GM12878 (cell line): Measurements from ENCODE around the gene INCA1. TPM values are rescaled to one million over a fixed set of nuclear protein-coding genes. Genes with fewer than 3 reads are reported as not detected.

ENCODE experiments used
- BACH1 ChIP-seq: fragments of 450-650 bp; IDR thresholded peaks from 2 replicates; pipeline ENCODE4 v1.6.1; 2017; ENCODE audit warnings: mild to moderate bottlenecking, borderline replicate concordance
- BCL3 ChIP-seq: IDR thresholded peaks from 2 replicates; pipeline ENCODE4 v1.6.1; 2011; ENCODE audit warnings: borderline replicate concordance, low read depth, mild to moderate bottlenecking, moderate library complexity, low read length; ENCODE audit not compliant: insufficient read depth, poor library complexity, severe bottlenecking
- E2F8 ChIP-seq: fragments of 450-650 bp; IDR thresholded peaks from 2 replicates; pipeline ENCODE4 v1.6.1; 2018; ENCODE audit warnings: mild to moderate bottlenecking, low read depth, moderate library complexity; ENCODE audit not compliant: partially characterized antibody
- ETV6 ChIP-seq, 2 experiments: fragments of 450-650 bp in 1 of 2; IDR thresholded peaks in 1 of 2; conservative IDR thresholded peaks in 1 of 2; 2 replicates each; pipeline ENCODE4 v1.6.1; 2014; ENCODE audit warnings: antibody characterized with exemption in 1 of 2, borderline replicate concordance in 1 of 2, low read depth in 1 of 2, mild to moderate bottlenecking in 1 of 2, moderate library complexity in 1 of 2
- HDGF ChIP-seq: fragments of 450-650 bp; IDR thresholded peaks from 2 replicates; pipeline ENCODE4 v1.6.1; 2016; ENCODE audit warnings: antibody characterized with exemption
- JUND ChIP-seq: IDR thresholded peaks from 2 replicates; pipeline ENCODE4 v1.6.1; 2012; ENCODE audit warnings: low read depth, mild to moderate bottlenecking, low read length, improper control_type of control experiment, moderate library complexity
- MEF2B ChIP-seq: fragments of 450-650 bp; IDR thresholded peaks from 2 replicates; pipeline ENCODE4 v1.6.1; 2018; ENCODE audit warnings: mild to moderate bottlenecking, moderate library complexity; ENCODE audit not compliant: partially characterized antibody, poor library complexity, severe bottlenecking
- SP1 ChIP-seq: IDR thresholded peaks from one replicate; pipeline ENCODE4 v1.6.1; 2011; ENCODE audit warnings: low read depth, low read length
- TCF3 ChIP-seq: IDR thresholded peaks from 2 replicates; pipeline ENCODE4 v1.6.1; 2012; ENCODE audit warnings: low read depth, mild to moderate bottlenecking, low read length, borderline replicate concordance; ENCODE audit not compliant: insufficient read depth
- ZBTB4 ChIP-seq: fragments of 450-650 bp; formaldehyde crosslinking; IDR thresholded peaks from 2 replicates; pipeline ENCODE4 v1.4.0; 2022; ENCODE audit warnings: mild to moderate bottlenecking, moderate library complexity
- polyA plus RNA-seq, 11 experiments: library from polyadenylated mRNA; depleted of rRNA in 4 of 11; unstranded in 6 of 11; stranded (reverse) in 5 of 11; fragments of >200 nt; fragmentation: Nextera tagmentation in 4 of 11; fragmentation: Illumina TruSeq in 1 of 11; extraction: Ambion mirVana in 4 of 11; extraction: Trizol in 1 of 11; gene quantifications; 1 replicate in 1 of 11; 2 replicates in 10 of 11; pipeline versions ENCODE4 v1.2.1 to v1.2.3, GENCODE V29; 2011 to 2016; ENCODE audit warnings: inconsistent platforms in 2 of 11, missing spikeins in 2 of 11, low read depth in 1 of 11
- total RNA-seq, 4 experiments: library from RNA; depleted of rRNA in 3 of 4; stranded (reverse); fragments of >200 nt in 3 of 4; fragmentation: Illumina TruSeq in 1 of 4; extraction: Trizol in 1 of 4; gene quantifications; 2 replicates each; pipeline versions ENCODE4 v1.2.1 to v1.2.3, GENCODE V29; 2013 to 2021
- TF ChIP-seq, protein P1 (sequence below): fragments of 450-650 bp; IDR thresholded peaks from 2 replicates; pipeline ENCODE4 v1.6.1; 2016; ENCODE audit warnings: mild to moderate bottlenecking
- TF ChIP-seq, protein P2 (sequence below): fragments of 450-650 bp; formaldehyde crosslinking; IDR thresholded peaks from 2 replicates; pipeline ENCODE4 v1.4.0; 2020; ENCODE audit warnings: mild to moderate bottlenecking, moderate library complexity
- TF ChIP-seq, protein P3 (sequence below): fragments of 450-650 bp; IDR thresholded peaks from 2 replicates; pipeline ENCODE4 v1.6.1; 2017; ENCODE audit warnings: mild to moderate bottlenecking

INCA1 gene
- total and polyA plus RNA-seq, 10 of the 15 experiments (the other 5 are each of a cell fraction or from before 2014, with no cell fraction given): 0.19 to 1.8 (median 0.45) TPM

DNA sequence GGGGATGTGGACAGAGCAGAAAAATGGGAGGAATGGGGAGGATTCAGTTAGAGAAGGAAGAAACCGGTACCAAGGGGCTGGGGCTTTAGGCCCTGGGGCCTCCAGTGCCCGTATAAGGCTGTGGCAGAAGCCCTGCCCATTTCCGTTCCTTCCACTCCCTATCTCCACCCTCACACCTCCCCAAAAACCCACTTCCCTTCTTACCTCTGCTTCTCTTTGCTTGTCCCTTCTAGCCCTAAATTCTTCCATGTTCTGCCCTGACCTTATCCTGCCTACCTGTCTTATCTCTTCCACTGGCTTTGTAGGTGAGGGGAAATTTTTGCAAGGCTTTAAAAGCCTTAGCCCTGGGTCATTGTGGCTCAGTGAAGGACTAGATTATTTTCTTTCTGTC, 53.2 kb downstream of the INCA1 start (continued):
- peak; percentile 49 for TF ChIP-seq BCL3
- TF ChIP-seq HDGF: peak; percentile 42; the same call in 1 of the 2 replicates
- TF ChIP-seq ETV6 (conservative IDR thresholded peaks at IDR 0.05 in 1 of 2, IDR thresholded peaks at IDR 0.05 in 1 of 2; ENCODE audit: borderline replicate concordance in 1 of 2, low read depth in 1 of 2): 0 out of 4 replicates have a peak, but pooled peaks of 1 of the 2 experiments have one; percentile 20
- TF ChIP-seq, protein P1, sequence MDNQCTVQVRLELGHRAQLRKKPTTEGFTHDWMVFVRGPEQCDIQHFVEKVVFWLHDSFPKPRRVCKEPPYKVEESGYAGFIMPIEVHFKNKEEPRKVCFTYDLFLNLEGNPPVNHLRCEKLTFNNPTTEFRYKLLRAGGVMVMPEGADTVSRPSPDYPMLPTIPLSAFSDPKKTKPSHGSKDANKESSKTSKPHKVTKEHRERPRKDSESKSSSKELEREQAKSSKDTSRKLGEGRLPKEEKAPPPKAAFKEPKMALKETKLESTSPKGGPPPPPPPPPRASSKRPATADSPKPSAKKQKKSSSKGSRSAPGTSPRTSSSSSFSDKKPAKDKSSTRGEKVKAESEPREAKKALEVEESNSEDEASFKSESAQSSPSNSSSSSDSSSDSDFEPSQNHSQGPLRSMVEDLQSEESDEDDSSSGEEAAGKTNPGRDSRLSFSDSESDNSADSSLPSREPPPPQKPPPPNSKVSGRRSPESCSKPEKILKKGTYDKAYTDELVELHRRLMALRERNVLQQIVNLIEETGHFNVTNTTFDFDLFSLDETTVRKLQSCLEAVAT: peak; percentile 48
- TF ChIP-seq, protein P2, sequence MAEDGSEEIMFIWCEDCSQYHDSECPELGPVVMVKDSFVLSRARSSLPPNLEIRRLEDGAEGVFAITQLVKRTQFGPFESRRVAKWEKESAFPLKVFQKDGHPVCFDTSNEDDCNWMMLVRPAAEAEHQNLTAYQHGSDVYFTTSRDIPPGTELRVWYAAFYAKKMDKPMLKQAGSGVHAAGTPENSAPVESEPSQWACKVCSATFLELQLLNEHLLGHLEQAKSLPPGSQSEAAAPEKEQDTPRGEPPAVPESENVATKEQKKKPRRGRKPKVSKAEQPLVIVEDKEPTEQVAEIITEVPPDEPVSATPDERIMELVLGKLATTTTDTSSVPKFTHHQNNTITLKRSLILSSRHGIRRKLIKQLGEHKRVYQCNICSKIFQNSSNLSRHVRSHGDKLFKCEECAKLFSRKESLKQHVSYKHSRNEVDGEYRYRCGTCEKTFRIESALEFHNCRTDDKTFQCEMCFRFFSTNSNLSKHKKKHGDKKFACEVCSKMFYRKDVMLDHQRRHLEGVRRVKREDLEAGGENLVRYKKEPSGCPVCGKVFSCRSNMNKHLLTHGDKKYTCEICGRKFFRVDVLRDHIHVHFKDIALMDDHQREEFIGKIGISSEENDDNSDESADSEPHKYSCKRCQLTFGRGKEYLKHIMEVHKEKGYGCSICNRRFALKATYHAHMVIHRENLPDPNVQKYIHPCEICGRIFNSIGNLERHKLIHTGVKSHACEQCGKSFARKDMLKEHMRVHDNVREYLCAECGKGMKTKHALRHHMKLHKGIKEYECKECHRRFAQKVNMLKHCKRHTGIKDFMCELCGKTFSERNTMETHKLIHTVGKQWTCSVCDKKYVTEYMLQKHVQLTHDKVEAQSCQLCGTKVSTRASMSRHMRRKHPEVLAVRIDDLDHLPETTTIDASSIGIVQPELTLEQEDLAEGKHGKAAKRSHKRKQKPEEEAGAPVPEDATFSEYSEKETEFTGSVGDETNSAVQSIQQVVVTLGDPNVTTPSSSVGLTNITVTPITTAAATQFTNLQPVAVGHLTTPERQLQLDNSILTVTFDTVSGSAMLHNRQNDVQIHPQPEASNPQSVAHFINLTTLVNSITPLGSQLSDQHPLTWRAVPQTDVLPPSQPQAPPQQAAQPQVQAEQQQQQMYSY (CRISPR knock-in tag): 0 out of 2 replicates have a peak, but pooled peaks have one; percentile 29
- peak; percentile 30 for TF ChIP-seq BACH1
- TF ChIP-seq MEF2B: peak; percentile 69
- TF ChIP-seq, protein P3, sequence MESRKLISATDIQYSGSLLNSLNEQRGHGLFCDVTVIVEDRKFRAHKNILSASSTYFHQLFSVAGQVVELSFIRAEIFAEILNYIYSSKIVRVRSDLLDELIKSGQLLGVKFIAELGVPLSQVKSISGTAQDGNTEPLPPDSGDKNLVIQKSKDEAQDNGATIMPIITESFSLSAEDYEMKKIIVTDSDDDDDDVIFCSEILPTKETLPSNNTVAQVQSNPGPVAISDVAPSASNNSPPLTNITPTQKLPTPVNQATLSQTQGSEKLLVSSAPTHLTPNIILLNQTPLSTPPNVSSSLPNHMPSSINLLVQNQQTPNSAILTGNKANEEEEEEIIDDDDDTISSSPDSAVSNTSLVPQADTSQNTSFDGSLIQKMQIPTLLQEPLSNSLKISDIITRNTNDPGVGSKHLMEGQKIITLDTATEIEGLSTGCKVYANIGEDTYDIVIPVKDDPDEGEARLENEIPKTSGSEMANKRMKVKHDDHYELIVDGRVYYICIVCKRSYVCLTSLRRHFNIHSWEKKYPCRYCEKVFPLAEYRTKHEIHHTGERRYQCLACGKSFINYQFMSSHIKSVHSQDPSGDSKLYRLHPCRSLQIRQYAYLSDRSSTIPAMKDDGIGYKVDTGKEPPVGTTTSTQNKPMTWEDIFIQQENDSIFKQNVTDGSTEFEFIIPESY: no peak
- TF ChIP-seq TCF3: no peak
- TF ChIP-seq E2F8: peak; percentile 54
- no peak for TF ChIP-seq SP1
- TF ChIP-seq JUND: no peak
- TF ChIP-seq ZBTB4 (CRISPR knock-in tag): 0 out of 2 replicates have a peak, but pooled peaks have one; percentile 62
